MM.1S (cell line): ENCODE data around the gene CORO7.

Source experiments
- EZH2 ChIP-seq: fragments of 300-600 bp; sonication (generic); optimal IDR thresholded peaks from 2 replicates; pipeline ENCODE3; 2017; ENCODE audit warnings: low read depth, mild to moderate bottlenecking, antibody characterized with exemption, low read length, mixed read lengths
- EZH2phosphoT487 ChIP-seq: fragments of 300-600 bp; sonication (generic); IDR thresholded peaks from 2 replicates; pipeline ENCODE4 v1.6.1; 2018; ENCODE audit warnings: antibody characterized with exemption, low read length
- TF ChIP-seq, protein P1 (sequence below): fragments of 300-600 bp; sonication (generic); IDR thresholded peaks from 2 replicates; pipeline ENCODE4 v1.5.1; 2016; ENCODE audit warnings: antibody characterized with exemption, low read length, mixed read lengths

- TF ChIP-seq, protein P1, sequence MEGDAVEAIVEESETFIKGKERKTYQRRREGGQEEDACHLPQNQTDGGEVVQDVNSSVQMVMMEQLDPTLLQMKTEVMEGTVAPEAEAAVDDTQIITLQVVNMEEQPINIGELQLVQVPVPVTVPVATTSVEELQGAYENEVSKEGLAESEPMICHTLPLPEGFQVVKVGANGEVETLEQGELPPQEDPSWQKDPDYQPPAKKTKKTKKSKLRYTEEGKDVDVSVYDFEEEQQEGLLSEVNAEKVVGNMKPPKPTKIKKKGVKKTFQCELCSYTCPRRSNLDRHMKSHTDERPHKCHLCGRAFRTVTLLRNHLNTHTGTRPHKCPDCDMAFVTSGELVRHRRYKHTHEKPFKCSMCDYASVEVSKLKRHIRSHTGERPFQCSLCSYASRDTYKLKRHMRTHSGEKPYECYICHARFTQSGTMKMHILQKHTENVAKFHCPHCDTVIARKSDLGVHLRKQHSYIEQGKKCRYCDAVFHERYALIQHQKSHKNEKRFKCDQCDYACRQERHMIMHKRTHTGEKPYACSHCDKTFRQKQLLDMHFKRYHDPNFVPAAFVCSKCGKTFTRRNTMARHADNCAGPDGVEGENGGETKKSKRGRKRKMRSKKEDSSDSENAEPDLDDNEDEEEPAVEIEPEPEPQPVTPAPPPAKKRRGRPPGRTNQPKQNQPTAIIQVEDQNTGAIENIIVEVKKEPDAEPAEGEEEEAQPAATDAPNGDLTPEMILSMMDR, result no peak
- TF ChIP-seq EZH2, result no peak
- no peak for TF ChIP-seq EZH2phosphoT487
Observed at GRCh38 chr16:4340443-4340842, 76.0 kb downstream of the CORO7 start.
